Posterior cingulate gyrus (tissue), 11 donors: Measurements from ENCODE around the gene DLX3.

Experiments
- DNase-seq, 10 donors: peaks; one replicate each; pipeline versions ENCODE4 v3.0.0 to v3.0.0-alpha.2; 2020 to 2021; ENCODE audit warnings: mixed read lengths in 3 of 10
- intact Hi-C: fragments of 100-400 bp; cut with DNase I; formaldehyde crosslinking; loops from one replicate; pipeline ENCODE4 v1.15.1; 2023

DLX3 gene

GRCh38 chr17:49964303-49964768 lies 30.7 kb downstream of the DLX3 start:
- intact Hi-C loops: no loop called here
- DNase-seq: no peak

GRCh38 chr17:49963626-49964302 lies 31.3 kb downstream of the DLX3 start:
- peak in 1 of 10 donors; percentile 76 for DNase-seq
- intact Hi-C loops: no loop called here

DNA sequence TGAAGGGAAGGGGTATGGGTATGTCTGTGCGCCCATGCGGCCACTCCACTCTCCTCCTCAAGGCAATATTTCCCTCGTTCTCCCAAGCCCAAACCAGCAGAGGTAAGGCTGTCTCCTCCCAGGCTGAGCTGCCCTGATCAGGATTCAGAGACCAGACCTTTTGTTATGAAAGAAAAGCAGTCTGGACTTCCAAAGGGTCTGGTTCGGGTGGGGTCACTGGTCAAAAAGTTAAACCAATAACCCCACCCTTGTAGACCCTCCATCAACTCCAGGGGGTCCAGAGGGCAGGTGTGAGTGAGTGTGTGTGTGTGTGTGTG lies 31.8 kb downstream of the DLX3 start:
- no peak for DNase-seq
- intact Hi-C loops: no loop called here

- peak in 1 of 10 donors; percentile 54 for DNase-seq
- intact Hi-C loops: no loop called here
Observed at GRCh38 chr17:49962599-49963308, 32.3 kb downstream of the DLX3 start.

DNA sequence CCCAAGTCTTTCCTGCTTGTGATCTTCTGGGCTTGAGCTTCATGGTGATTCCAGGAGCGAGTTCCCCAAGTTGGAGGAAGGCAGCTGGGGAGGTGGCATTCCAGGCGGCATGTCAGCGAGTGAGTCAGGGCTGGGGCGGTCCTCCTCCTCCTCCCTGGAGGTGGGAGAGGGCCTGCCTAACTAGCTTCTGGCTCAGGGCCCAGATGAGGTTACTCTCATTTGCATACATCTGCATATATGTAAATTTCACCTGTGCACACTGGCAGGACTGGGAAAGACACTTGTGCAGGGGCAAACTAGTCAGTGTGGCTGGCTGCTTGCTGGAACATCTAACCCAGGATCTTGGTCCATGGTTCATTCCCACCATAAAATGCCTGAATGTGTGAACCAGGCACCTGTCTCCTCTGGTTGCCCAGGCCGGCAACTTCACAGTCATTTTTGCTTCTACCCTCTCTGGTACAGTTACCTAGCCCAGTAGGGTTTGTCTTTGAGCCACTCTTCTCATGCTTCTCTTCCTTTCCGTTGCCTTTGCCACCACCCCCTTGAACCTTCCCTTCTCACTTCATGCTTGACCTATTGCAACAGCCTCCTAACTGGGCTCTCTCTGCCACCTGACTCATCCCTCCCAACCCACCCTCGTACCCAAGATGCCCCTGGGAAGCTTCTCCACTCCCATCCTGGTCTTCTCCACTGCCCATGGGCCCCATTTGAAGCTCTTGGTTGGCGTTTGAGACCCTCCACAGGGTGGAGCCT lies 35.7 kb downstream of the DLX3 start:
- DNase-seq: peak in 1 of 10 donors; percentile 52
- intact Hi-C loops: no loop called here

GRCh38 chr17:49958723-49959122 lies 36.3 kb downstream of the DLX3 start:
- intact Hi-C loops: no loop called here
- no peak for DNase-seq

- intact Hi-C loops: no loop called here
- no peak for DNase-seq
Observed at GRCh38 chr17:49957350-49957749, 37.7 kb downstream of the DLX3 start.

GRCh38 chr17:49956780-49957179 lies 38.2 kb downstream of the DLX3 start:
- no peak for DNase-seq
- intact Hi-C loops: no loop called here

DNA sequence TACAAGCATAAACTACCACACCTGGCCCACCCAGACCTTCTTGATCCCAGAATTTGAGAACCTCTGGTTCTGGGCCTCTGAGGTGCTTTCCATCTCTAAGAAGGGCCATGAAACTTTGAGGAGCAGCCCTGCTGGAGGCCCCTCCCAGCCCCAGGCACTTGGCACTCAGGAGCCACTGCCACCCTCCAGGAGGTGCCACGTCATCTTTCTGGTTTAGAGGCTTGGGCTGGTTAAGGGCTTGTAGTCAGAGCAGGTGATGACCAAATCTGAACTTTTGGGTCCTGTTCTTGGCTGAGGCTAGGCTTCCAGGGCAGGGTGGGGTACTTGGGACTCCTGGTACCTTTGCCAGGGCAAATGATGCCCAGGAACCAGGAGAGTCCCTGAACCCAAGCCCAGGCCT lies 39.9 kb downstream of the DLX3 start:
- intact Hi-C loops: no loop called here
- DNase-seq: no peak

GRCh38 chr17:49952912-49953497 lies 42.0 kb downstream of the DLX3 start:
- intact Hi-C loops: no loop called here
- no peak for DNase-seq

GRCh38 chr17:49952209-49952911 lies 42.7 kb downstream of the DLX3 start:
- intact Hi-C loops: no loop called here
- DNase-seq: peak in 7 of 10 donors; percentile 44 to 88 (median 53)

DNA sequence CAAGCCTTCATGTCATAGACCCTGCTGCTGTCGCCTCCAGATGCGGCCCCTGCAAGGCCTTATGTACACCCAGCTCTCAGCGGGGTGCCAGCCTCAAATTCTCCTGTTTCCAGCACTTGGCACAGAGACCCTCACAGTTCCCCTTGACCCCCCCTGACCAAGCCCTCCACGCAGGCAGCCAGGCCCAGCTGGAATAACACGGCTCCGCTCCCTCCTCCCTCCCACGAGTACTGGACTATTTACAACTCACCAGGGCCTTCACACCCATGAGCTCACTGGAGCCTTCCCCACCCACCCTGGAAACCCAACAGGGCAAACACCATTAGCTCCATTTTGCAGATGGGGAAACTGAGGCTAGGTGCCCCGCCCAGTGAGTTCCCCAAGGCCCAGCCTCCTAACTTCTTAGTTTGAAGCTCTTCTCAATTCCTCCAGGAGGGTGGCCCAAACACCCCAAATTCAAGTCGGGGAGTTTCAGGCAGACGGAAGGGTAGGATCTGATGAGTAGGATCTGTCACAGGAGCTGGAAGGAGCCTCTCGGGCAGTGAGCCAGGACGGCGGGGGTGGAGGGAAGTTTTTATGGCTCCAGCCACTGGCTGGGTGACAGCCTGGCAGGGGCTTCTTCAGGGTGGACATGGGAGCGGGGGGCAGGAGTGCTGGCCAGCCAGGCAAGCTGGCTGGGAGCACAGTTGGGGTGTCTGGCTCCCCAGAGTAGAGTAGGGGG lies 43.5 kb downstream of the DLX3 start:
- intact Hi-C loops: no loop called here
- DNase-seq: peak in 4 of 10 donors; percentile 14 to 79 (median 17)

GRCh38 chr17:49949634-49950033 lies 45.4 kb downstream of the DLX3 start:
- intact Hi-C loops: no loop called here
- DNase-seq: no peak

GRCh38 chr17:49946964-49947584 lies 48.0 kb downstream of the DLX3 start:
- DNase-seq: no peak
- intact Hi-C loops: no loop called here

DNA sequence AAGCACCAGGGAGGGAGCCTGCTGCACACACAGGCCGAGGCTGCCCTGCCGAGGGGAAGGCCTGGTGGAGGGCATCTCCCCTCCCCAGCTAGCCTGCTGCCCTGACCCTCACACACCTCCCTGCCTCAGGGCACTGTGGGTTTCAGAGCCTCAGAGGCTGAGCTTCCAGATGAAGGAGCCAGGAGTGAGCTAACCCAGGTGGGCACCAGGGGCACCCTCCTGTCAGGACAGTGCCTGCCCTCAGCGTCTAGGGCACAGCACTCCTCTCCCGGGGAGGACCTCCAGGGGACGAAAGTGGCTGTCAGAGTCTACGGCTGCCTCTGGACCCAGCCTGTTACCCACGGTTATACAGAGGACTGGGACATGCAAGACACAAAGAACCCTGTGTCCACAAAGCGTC lies 48.8 kb downstream of the DLX3 start:
- intact Hi-C loops: no loop called here
- no peak for DNase-seq

- DNase-seq: no peak
- intact Hi-C loops: no loop called here
Observed at GRCh38 chr17:49944273-49944870, 50.7 kb downstream of the DLX3 start.

- intact Hi-C loops: no loop called here
- DNase-seq: no peak
Observed at GRCh38 chr17:49942947-49943346, 52.1 kb downstream of the DLX3 start.

GRCh38 chr17:49941427-49941826 lies 53.6 kb downstream of the DLX3 start:
- intact Hi-C loops: no loop called here
- DNase-seq: no peak
